NCI-H146 (cell line): ENCODE results near the gene TPST1.
"Not testable (repeated sequence)": the region's sequence is repeated elsewhere in the genome, so short reads cannot be mapped to it uniquely, and the experiment has no call there.

ENCODE experiments used
- DNase-seq: peaks from one replicate; lab custom pipeline; 2025; lab: John Stamatoyannopoulos, UW

The TPST1 gene

GRCh38 chr7:66283003-66283920 is 78.1 kb downstream of the TPST1 start:
- DNase-seq = no peak

- no peak for DNase-seq
Measured at GRCh38 chr7:66296001-66296521, 90.9 kb downstream of the TPST1 start.

- DNase-seq = no peak
Measured at GRCh38 chr7:66296557-66296956, 91.4 kb downstream of the TPST1 start.

- no peak for DNase-seq
Measured at GRCh38 chr7:66297579-66297978, 92.4 kb downstream of the TPST1 start.

GRCh38 chr7:66301249-66301648 is 96.1 kb downstream of the TPST1 start:
- DNase-seq = no peak

GRCh38 chr7:66301737-66302136 is 96.6 kb downstream of the TPST1 start:
- DNase-seq = no peak

- peak; percentile 31 for DNase-seq
Measured at GRCh38 chr7:66303454-66304155, 98.5 kb downstream of the TPST1 start.

GRCh38 chr7:66304536-66304935 is 99.4 kb downstream of the TPST1 start:
- no peak for DNase-seq

GRCh38 chr7:66306243-66306642 is 101.1 kb downstream of the TPST1 start:
- DNase-seq = no peak

- peak; percentile 93 for DNase-seq
Measured at GRCh38 chr7:66307591-66308215, 102.6 kb downstream of the TPST1 start.

- no peak for DNase-seq
Measured at GRCh38 chr7:66308411-66308810, 103.3 kb downstream of the TPST1 start.

- DNase-seq = no peak
Measured at GRCh38 chr7:66310620-66311019, 105.5 kb downstream of the TPST1 start.

- DNase-seq = no peak
Measured at GRCh38 chr7:66313886-66314568, 108.9 kb downstream of the TPST1 start.

GRCh38 chr7:66315192-66315591 is 110.1 kb downstream of the TPST1 start:
- DNase-seq = no peak

GRCh38 chr7:66319407-66319979 is 114.4 kb downstream of the TPST1 start:
- DNase-seq = no peak

GRCh38 chr7:66321283-66321682 is 116.1 kb downstream of the TPST1 start:
- DNase-seq = peak; percentile 24

GRCh38 chr7:66323114-66323796 is 118.1 kb downstream of the TPST1 start:
- DNase-seq = no peak

GRCh38 chr7:66324985-66325384 is 119.9 kb downstream of the TPST1 start:
- DNase-seq = not testable (repeated sequence)

GRCh38 chr7:66326501-66327215 is 121.5 kb downstream of the TPST1 start:
- no peak for DNase-seq

GRCh38 chr7:66330961-66331360 is 125.8 kb downstream of the TPST1 start:
- no peak for DNase-seq
